ENCODE data around the gene ENOX1. TPM values are rescaled to one million over a fixed set of nuclear protein-coding genes. Genes with fewer than 3 reads are reported as not detected.

The ENOX1 gene
- total RNA-seq, 3 donors from 2014 or later (not counting 1 experiment from before 2014, with no cell fraction given) = not detected

- no peak for TF ChIP-seq CTCF (IDR thresholded peaks at IDR 0.05)
- H3K4me3 Mint-ChIP-seq = no peak overlapping the region
- no peaks in the 10 kb centered on the region for H3K9me3 ChIP-seq (ENCODE audit: control insufficient read depth, insufficient read depth, low read length)
- H3K9me3 Mint-ChIP-seq = no peaks in the 10 kb centered on the region
- no peaks in the 10 kb centered on the region for H3K36me3 ChIP-seq (ENCODE audit: control insufficient read depth, insufficient read depth, low read length)
- H3K27me3 ChIP-seq (ENCODE audit: control insufficient read depth, insufficient read depth, low read length) = no peaks in the 10 kb centered on the region
- no peaks in the 10 kb centered on the region for H3K4me1 ChIP-seq (ENCODE audit: control insufficient read depth, insufficient read depth, low read length)
- peaks cover 10 to 13% of the 10 kb centered on the region in 2 donors for H3K27me3 Mint-ChIP-seq (ENCODE audit: low read depth in 2 of 2)
- intact Hi-C loops (cut with micrococcal nuclease) = no loop called here
- H3K4me3 ChIP-seq (ENCODE audit: low read length) = no peak overlapping the region
- H3K27ac ChIP-seq (ENCODE audit: low read length) = no peak overlapping the region
- H3K27ac Mint-ChIP-seq = no peak overlapping the region
- DNase-seq (no peak), ATAC-seq (no peak)
- WGBS (ENCODE audit: insufficient coverage) = 83% methylated on average over 8 of the region's 8 CpGs
- H3K36me3 Mint-ChIP-seq = no peaks in the 10 kb centered on the region
- no peaks in the 10 kb centered on the region for H3K4me1 Mint-ChIP-seq
Measured at GRCh38 chr13:43441899-43442499, 344.8 kb downstream of the ENOX1 start.

DNA sequence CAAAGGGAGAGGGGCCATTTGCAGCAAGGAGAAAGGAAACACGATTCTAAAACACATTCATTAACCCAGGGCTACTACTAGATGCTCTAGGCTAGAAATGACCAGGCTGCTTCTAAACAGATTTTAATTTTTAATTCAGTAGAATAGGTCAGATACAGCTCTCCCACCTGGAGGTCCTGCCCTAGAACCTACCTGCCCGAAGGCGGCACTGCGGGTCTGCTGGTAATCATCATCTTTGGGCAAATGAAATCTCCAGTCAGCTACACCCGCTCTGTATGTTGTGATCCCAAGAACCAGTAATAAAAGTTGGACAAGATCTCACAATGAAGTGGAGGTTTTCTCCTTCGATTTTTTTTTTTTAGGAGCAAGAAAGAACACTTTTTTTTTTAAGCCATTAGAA lies 345.3 kb downstream of the ENOX1 start:
- Mint-ChIP-seq H3K4me3 (no peak overlapping the region), H3K36me3 (no peaks in the 10 kb centered on the region), H3K27ac (no peak overlapping the region), H3K27me3 (ENCODE audit: low read depth in 2 of 2) (peaks cover 10% of the 10 kb centered on the region in 2 donors), H3K9me3 (no peaks in the 10 kb centered on the region), H3K4me1 (no peaks in the 10 kb centered on the region)
- Histone ChIP-seq H3K4me1 (ENCODE audit: control insufficient read depth, insufficient read depth, low read length) (no peaks in the 10 kb centered on the region), H3K27me3 (ENCODE audit: control insufficient read depth, insufficient read depth, low read length) (no peaks in the 10 kb centered on the region), H3K27ac (ENCODE audit: low read length) (no peak overlapping the region), H3K9me3 (ENCODE audit: control insufficient read depth, insufficient read depth, low read length) (no peaks in the 10 kb centered on the region), H3K4me3 (ENCODE audit: low read length) (no peak overlapping the region), H3K36me3 (ENCODE audit: control insufficient read depth, insufficient read depth, low read length) (no peaks in the 10 kb centered on the region)
- intact Hi-C loops (cut with micrococcal nuclease) = no loop called here
- TF ChIP-seq CTCF (IDR thresholded peaks at IDR 0.05) = no peak
- no peak for ATAC-seq
- 88% methylated on average over 5 of the region's 6 CpGs for WGBS (ENCODE audit: insufficient coverage)
- no peak for DNase-seq

GRCh38 chr13:43434191-43434590 lies 352.6 kb downstream of the ENOX1 start:
- no peak overlapping the region for H3K4me3 Mint-ChIP-seq
- H3K4me1 Mint-ChIP-seq = peaks cover 0 to 7% of the 10 kb centered on the region in 2 donors
- H3K27ac Mint-ChIP-seq = no peak overlapping the region
- H3K27me3 ChIP-seq (ENCODE audit: control insufficient read depth, insufficient read depth, low read length) = no peaks in the 10 kb centered on the region
- H3K9me3 ChIP-seq (ENCODE audit: control insufficient read depth, insufficient read depth, low read length) = no peaks in the 10 kb centered on the region
- ATAC-seq (no peak), DNase-seq (no peak)
- no peaks in the 10 kb centered on the region for H3K4me1 ChIP-seq (ENCODE audit: control insufficient read depth, insufficient read depth, low read length)
- H3K36me3 ChIP-seq (ENCODE audit: control insufficient read depth, insufficient read depth, low read length) = no peaks in the 10 kb centered on the region
- no peak overlapping the region for H3K27ac ChIP-seq (ENCODE audit: low read length)
- H3K36me3 Mint-ChIP-seq = no peaks in the 10 kb centered on the region
- WGBS (ENCODE audit: insufficient coverage) = 86% methylated on average over 3 of the region's 3 CpGs
- intact Hi-C loops (cut with micrococcal nuclease) = no loop called here
- peaks cover 0 to 3% of the 10 kb centered on the region in 2 donors for H3K27me3 Mint-ChIP-seq (ENCODE audit: low read depth in 2 of 2)
- TF ChIP-seq CTCF (IDR thresholded peaks at IDR 0.05) = no peak
- no peaks in the 10 kb centered on the region for H3K9me3 Mint-ChIP-seq
- H3K4me3 ChIP-seq (ENCODE audit: low read length) = no peak overlapping the region

- 100% methylated on average over 1 of the region's 1 CpG for WGBS (ENCODE audit: insufficient coverage)
- peaks cover 0 to 7% of the 10 kb centered on the region in 2 donors for H3K4me1 Mint-ChIP-seq
Measured at GRCh38 chr13:43433691-43434141, 353.1 kb downstream of the ENOX1 start.

More at GRCh38 chr13:43433691-43434141, 353.1 kb downstream of the ENOX1 start:
- Histone ChIP-seq H3K9me3 (ENCODE audit: control insufficient read depth, insufficient read depth, low read length) (no peaks in the 10 kb centered on the region), H3K4me3 (ENCODE audit: low read length) (no peak overlapping the region), H3K36me3 (ENCODE audit: control insufficient read depth, insufficient read depth, low read length) (no peaks in the 10 kb centered on the region), H3K4me1 (ENCODE audit: control insufficient read depth, insufficient read depth, low read length) (no peaks in the 10 kb centered on the region), H3K27ac (ENCODE audit: low read length) (no peak overlapping the region), H3K27me3 (ENCODE audit: control insufficient read depth, insufficient read depth, low read length) (no peaks in the 10 kb centered on the region)
- H3K4me3 Mint-ChIP-seq = no peak overlapping the region
- H3K9me3 Mint-ChIP-seq = no peaks in the 10 kb centered on the region
- peaks cover 0 to 3% of the 10 kb centered on the region in 2 donors for H3K27me3 Mint-ChIP-seq (ENCODE audit: low read depth in 2 of 2)
- no peaks in the 10 kb centered on the region for H3K36me3 Mint-ChIP-seq
- no peak for ATAC-seq
- no peak for DNase-seq
- no peak overlapping the region for H3K27ac Mint-ChIP-seq
- TF ChIP-seq CTCF (IDR thresholded peaks at IDR 0.05) = no peak
- intact Hi-C loops (cut with micrococcal nuclease) = no loop called here
